Kidney (tissue), 14 donors: ENCODE measurements around the gene NUDT8. TPM values are rescaled to one million over a fixed set of nuclear protein-coding genes. Genes with fewer than 3 reads are reported as not detected.
"Not testable (repeated sequence)": the region's sequence is repeated elsewhere in the genome, so short reads cannot be mapped to it uniquely, and the experiment has no call there.

Experiments
- DNase-seq, 5 donors: peaks; one replicate each; pipeline ENCODE4 v3.0.0-alpha.2; 2013 to 2020
- FAIRE-seq: peaks from 2 replicates; lab custom pipeline; 2012; peaks lifted over from hg19 to GRCh38; lab: Jason Lieb, UNC
- H3K27ac ChIP-seq, 2 donors: one replicate each; pipeline ENCODE4 v1.7.0; 2013; ENCODE audit warnings: low read depth in 2 of 2, low read length in 2 of 2, inconsistent platforms in 1 of 2
- H3K27me3 ChIP-seq: one replicate; pipeline ENCODE4 v1.7.1; 2013; ENCODE audit warnings: low read length, inconsistent platforms; ENCODE audit not compliant: control insufficient read depth, insufficient read depth
- H3K36me3 ChIP-seq, 3 donors: one replicate each; pipeline versions ENCODE4 v1.7.0 to v1.7.1; 2013; ENCODE audit warnings: low read length in 3 of 3, control low read depth in 1 of 3, inconsistent platforms in 1 of 3; ENCODE audit not compliant: insufficient read depth in 3 of 3, control insufficient read depth in 2 of 3
- H3K4me1 ChIP-seq, 3 donors: one replicate each; pipeline versions ENCODE4 v1.7.0 to v1.7.1; 2013; ENCODE audit warnings: low read length in 3 of 3, inconsistent platforms in 1 of 3, low read depth in 1 of 3; ENCODE audit not compliant: control insufficient read depth in 2 of 3, insufficient read depth in 2 of 3
- H3K4me3 ChIP-seq, 3 donors: one replicate each; pipeline versions ENCODE4 v1.7.0 to v1.8.1; 2013; ENCODE audit warnings: low read length in 3 of 3, control low read depth in 1 of 3, inconsistent platforms in 1 of 3
- H3K9ac ChIP-seq, 3 donors: one replicate each; pipeline versions ENCODE4 v1.7.0 to v1.7.1; 2013; ENCODE audit warnings: low read length in 3 of 3, control low read depth in 1 of 3, inconsistent platforms in 1 of 3
- H3K9me3 ChIP-seq, 3 donors: one replicate each; pipeline versions ENCODE4 v1.7.0 to v1.7.1; 2013; ENCODE audit warnings: low read length in 3 of 3, control low read depth in 1 of 3, inconsistent platforms in 1 of 3; ENCODE audit not compliant: control insufficient read depth in 2 of 3, insufficient read depth in 1 of 3
- CTCF ChIP-seq: IDR thresholded peaks from 3 replicates; pipeline ENCODE4 v1.5.1; 2012; ENCODE audit warnings: mild to moderate bottlenecking, moderate library complexity, borderline replicate concordance; ENCODE audit not compliant: insufficient read depth; ENCODE audit errors: extremely low read depth
- intact Hi-C: fragments of 100-400 bp; cut with DNase I; formaldehyde crosslinking; loops from one replicate; pipeline ENCODE4 v1.11.1; 2022
- polyA plus RNA-seq: library from polyadenylated mRNA; stranded (reverse); fragments of 350-450 nt; fragmentation: Illumina TruSeq; extraction: RNeasy Lipid Tissue Mini Kit (QIAGEN cat#74804); gene quantifications from one replicate; pipeline ENCODE4 v1.2.3, GENCODE V29; 2014; ENCODE audit warnings: low read depth, low replicate concordance; ENCODE audit not compliant: insufficient read depth
- total RNA-seq: library from RNA; stranded (reverse); fragmentation: NEBNext Ultra II Directional; extraction: Animal tissue kit (Norgen Biotek cat#: 25700); gene quantifications from one replicate; pipeline ENCODE4 v1.2.1, GENCODE V29; 2021
- donor health status: control.
- donor health status: control.
- donor health status: control.
- donor health status: control.
- donor health status: control.
- donor health status: DM: yes; HTN: yes; CAD: no.
- donor health status: Normal renal cell carcinoma (clear cell type).

Gene NUDT8
- total and polyA plus RNA-seq, 2 donors from 2014 or later: 11.9 to 57.0 TPM

- no peak for FAIRE-seq
- intact Hi-C loops: no loop called here
Measured at GRCh38 chr11:67594480-67594879, 35.3 kb downstream of the NUDT8 start.

GRCh38 chr11:67593565-67593905 is 36.2 kb downstream of the NUDT8 start:
- no peaks in the 10 kb centered on the region for H3K9me3 ChIP-seq
- H3K27ac ChIP-seq: peak overlapping the region in 1 of 2 donors; percentile 2
- TF ChIP-seq CTCF: no peak
- DNase-seq (no peak), FAIRE-seq (no peak)
- H3K4me3 ChIP-seq: no peak overlapping the region
- H3K36me3 ChIP-seq: no peaks in the 10 kb centered on the region
- H3K9ac ChIP-seq: no peak overlapping the region
- H3K27me3 ChIP-seq: no peaks in the 10 kb centered on the region
- H3K4me1 ChIP-seq: no peaks in the 10 kb centered on the region
- intact Hi-C loops: no loop called here

More at GRCh38 chr11:67594480-67594879, 35.3 kb downstream of the NUDT8 start:
- Histone ChIP-seq H3K36me3 (no peaks in the 10 kb centered on the region), H3K27me3 (no peaks in the 10 kb centered on the region), H3K9me3 (no peaks in the 10 kb centered on the region), H3K4me1 (no peaks in the 10 kb centered on the region), H3K27ac (no peak overlapping the region), H3K9ac (no peak overlapping the region), H3K4me3 (no peak overlapping the region)
- no peak for DNase-seq
- TF ChIP-seq CTCF: no peak

DNA sequence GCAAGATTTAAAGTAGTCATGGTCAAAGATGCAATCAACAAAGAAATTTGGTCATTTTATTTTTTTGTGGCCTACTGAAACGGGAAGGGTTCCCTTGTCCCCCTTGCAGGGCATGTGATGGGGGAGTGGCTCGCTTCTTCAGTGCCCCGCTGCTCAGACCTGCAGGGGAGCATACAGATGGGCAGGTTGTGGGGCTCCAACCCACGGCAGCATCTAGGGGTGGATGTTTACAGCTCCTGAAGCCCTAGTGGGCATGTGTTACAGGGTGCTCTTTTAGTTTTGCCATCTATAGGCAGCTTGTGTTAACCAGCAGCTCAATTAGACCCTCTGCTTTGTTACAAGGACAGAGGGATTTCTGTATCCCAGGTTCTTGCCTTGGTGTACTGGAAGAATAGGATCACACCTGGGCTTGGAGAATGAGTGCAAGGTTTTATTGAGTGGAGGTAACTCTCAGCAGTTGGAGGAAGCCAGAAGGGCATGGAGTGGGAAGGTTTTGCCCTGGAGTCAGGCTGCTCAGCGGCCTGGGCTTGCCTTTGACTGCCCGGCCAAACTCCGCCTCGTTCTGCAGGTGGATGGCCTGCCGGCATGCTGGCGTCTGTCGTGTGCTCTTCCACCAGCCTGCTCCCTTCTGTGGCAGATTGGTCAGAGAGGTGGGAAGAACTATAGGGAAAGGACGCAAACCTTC is 36.7 kb downstream of the NUDT8 start:
- FAIRE-seq (no peak), DNase-seq (no peak)
- intact Hi-C loops: no loop called here
- Histone ChIP-seq H3K27me3 (no peaks in the 10 kb centered on the region), H3K27ac (no peak overlapping the region), H3K4me1 (no peaks in the 10 kb centered on the region), H3K4me3 (no peak overlapping the region), H3K36me3 (no peaks in the 10 kb centered on the region), H3K9ac (no peak overlapping the region), H3K9me3 (no peaks in the 10 kb centered on the region)
- no peak for TF ChIP-seq CTCF

GRCh38 chr11:67588899-67589415 is 40.8 kb downstream of the NUDT8 start:
- H3K36me3 ChIP-seq, H3K9ac ChIP-seq, FAIRE-seq, DNase-seq, H3K4me3 ChIP-seq, intact Hi-C loops, H3K27ac ChIP-seq, H3K27me3 ChIP-seq, H3K9me3 ChIP-seq, H3K4me1 ChIP-seq: not testable (repeated sequence)
